Suppressor macrophage (primary cell): ENCODE results near the gene DCLK1.

Experiments
- DNase-seq, 4 experiments: peaks; one replicate each; pipeline ENCODE4 v3.0.0-alpha.2; 2020 to 2022

The DCLK1 gene

DNA sequence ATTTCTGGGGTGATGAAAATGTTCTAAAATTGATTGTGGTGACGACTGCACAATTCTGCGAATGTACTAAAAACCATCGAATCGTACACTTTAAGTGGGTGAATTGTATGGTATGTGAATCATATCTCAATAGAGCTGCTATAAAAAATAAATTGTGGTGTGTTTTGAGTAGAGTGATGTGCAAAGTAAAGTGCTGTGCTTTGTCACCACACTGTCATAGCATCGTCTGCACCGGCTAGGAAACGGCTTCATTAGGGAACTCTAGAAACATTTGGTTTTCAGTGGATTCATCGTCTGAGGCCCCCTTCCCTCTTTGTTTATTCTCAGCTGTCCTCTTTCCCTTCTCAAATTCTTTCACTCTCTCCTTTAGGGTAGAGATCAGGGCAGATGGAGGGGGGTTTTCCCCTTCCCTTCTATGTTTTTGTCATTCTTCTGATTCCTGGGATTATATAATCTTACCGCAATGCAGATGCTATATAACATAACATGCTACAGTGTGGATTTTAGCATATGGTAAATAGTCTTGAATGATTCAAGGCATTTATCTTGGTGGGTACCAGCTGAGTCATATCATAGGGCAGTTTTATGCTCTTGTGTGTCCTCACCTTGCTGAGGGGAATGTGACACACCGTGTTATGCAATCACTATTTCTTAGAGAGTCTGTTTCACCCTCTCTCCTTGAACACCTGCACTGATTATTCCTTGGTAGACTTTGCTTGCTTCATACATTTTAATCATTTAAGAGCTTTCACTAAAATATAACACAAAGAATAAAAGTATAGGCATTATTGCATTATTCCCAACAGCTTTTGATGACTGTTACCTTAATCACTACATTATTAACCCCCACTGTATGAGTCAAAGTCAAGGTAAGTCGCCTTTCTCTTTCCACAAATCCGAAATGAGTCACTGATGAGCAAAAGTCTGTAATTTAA is 239.4 kb downstream of the DCLK1 start:
- no peak for DNase-seq

DNA sequence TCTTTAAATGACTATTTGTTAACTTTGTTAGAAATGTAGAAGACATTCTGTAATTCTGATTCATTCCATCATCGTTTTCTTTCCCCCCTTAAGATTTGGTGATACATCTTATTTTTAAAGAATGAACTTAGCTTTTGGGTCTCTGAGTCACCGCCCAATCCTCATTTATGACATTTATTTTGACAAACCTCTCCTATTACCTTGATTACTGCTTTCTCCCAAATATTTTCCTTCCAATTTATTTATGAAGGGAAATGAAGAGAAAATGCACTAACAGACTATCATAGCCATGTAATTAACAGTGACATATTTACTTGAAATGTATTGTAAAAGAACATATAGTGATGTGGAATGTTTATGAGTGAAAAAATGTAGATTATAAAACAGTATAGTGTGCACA is 241.6 kb downstream of the DCLK1 start:
- no peak for DNase-seq

DNA sequence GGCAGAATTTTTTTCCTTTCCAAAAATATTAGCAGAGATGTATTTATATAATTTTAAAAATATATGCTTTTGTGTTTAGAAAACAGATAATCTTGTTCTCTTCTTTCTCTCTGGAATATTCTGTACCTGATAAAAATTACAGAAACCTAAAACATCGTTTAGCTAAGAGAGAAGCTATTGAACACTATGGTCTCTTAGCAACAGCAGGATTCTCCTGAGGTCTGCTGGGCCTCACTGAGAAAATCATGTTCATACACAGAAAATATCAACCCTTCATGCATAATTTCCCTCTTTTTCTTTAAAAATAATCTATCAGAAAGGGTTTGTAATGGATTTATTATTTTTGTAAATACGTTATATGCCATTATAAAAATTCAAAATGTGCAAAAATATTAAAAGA is 242.2 kb downstream of the DCLK1 start:
- DNase-seq = no peak

DNA sequence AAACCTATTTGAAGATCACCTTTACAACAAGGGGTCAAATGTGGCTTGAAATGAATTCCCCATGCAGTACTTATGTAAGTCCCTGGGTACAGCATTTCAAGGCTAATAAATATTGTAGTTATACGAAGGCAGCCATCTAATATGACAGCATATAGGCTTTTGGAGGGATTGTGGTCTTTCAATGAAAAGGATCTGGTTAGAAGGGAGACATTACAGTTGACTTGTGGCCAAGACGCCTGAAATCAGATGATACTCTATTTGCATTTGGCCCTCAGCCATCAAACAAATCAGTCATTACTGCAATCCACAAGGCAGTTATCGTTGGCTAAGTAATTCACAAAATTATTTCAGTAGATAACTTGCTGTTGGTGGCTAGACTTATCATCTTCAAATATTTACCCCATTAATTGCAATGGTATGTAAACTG is 242.7 kb downstream of the DCLK1 start:
- no peak for DNase-seq

DNA sequence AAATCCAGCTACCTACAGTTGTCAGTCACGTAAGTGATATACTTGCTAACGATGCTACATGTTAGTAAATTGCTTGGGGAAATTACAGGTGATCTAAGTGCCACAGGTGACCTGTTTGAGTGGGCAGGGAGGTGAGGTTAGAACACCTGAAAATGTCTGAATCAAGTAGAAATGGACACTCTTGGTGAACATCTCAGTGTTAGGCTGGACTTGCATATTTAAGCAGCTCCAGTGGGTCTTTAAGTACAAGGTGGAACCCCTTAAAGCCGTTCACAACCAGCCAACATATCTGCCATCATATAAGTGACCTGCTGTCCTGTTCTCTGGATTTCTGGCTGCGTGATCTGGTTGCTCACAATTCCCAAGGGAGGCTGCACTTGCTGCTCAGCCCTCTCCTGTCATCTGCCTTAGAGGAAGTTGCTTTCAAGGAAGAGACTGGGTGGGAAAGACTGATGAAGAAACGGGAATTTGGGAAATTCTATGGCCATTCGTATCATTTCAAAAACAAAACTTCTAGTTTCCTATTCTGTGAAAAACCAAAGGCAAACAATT is 244.0 kb downstream of the DCLK1 start:
- no peak for DNase-seq

DNA sequence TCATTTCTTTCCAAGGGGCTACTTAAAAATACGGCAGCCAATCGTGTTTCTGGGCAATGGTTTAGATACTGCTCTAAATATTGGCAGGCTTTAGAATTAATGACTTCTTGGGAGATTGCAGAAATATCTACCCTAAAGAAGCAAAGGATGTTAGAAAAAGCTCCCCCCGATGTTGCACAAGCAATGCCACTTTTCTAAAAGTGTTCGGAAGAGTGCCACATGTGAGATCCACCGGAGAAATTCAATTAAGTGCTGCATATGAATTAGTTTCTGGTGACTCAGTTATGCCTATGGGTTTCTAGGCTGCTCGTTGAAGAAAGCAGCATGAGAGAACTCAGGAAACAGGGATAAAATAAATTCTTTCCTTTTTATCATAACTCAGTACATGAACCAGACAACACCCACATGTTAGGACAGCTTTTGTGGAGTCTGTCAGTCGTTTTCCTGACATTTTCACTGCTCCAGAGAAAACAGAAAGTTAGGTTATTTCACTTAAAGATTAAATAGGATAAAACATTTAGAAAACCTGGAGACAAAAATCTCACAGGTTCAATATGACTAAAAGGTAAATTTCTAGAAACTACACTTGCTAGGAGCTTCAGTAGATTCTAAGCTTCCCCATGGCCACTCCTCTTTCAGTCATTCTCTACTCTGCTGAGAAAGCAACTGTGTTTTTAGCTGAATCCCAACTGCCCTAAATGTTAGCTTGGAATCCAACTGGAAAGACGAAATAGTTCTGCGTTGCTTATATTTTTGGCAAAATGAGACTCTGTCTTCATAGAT is 244.7 kb downstream of the DCLK1 start:
- no peak for DNase-seq

DNA sequence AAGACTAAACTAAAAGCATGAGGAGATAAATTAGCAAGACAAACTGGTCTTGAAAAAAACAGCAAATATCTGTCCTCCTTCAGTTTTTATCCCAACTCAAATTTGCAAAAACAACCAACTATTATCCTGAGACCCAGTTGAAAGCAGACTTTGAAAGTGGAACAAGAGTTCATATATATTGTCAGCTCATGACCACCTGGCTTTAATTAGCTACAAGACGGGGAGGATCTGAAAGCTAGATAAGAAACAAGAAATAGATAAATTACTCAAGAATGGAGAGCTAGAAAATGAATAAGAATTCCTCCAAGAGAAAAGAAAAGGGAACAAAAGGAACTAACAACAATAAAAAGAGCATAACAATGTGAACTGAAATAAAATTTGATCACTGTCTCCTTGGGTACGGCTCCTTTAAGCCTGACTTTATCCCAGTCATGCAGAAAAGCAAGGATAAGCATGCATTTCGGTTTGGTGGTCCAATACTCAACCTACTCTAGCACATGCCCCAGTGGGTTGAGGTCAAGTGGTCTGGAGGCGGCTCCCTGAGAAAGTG is 246.9 kb downstream of the DCLK1 start:
- DNase-seq = no peak

DNA sequence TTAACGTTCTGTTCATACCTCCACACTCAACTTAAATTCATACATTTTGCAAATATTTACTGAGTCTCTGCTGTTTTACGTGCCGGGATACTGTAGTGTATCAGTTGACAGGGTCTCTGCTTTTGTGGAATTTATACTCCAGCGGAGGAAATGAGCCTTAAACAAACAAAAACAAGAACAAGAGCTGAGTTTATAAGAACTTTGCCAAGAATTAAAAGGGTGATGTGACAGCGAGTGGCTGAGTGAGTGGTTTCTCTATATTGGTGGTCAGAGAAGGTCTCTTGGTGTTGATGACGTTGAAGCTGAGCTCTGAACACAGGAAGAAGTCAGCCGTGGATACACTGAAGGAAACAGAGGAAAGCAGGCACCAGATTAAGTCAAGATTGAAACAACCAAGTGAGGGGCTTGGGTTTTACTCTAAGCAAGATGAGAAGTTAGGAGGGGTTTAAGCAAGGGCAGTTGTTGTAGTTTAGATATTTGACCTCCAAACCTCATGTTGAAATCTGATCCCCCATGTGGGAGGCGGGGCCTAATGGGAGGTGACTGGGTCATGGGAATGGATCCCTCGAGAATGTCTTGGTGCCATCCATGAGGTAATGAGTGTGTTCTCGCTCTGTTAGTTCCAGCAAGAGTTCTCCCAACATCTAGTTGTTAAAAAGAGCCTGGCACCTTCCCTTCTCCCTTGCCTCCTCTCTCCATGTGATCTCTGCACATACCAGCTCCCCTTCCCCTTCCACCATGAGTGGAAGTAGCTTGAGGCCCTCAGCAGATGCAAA is 248.3 kb downstream of the DCLK1 start:
- no peak for DNase-seq

DNA sequence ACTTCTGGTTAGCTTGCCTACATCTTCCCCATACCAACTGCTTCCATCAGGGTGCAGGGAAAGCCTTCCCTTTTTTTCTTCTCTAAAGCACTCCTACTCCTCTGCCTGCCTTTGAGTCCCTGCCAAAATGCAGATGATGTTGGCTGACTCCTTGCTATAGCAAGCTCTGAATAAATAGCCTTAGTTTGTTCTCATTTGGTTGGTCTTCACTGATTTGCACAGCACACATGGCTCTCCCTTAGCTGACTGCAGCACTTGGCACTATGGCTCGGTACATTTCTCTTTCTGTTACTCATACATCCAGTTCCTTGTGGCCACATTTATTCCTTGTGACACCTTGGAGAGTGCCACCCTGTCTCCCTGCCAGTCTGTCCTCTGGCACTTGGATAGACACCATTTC is 249.8 kb downstream of the DCLK1 start:
- DNase-seq = no peak

DNA sequence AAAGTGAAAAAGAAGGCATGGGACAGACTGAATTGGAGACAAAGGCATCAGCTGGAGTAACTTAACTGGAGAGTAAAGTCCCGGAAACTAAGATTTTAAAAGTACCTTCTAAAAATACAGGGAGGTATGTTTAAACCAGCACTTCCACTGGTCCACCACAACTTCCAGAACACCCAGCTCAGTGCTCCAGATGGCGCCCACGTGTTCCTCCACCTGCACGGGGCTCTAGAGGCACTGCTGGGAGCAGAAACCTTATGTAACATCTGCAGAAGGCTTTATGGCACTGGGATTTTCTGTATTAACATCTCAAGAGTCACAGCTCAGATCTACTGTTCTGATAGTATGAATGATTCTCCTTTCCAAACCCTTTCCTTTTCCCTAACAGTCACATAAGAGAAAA is 252.1 kb downstream of the DCLK1 start:
- no peak for DNase-seq

DNA sequence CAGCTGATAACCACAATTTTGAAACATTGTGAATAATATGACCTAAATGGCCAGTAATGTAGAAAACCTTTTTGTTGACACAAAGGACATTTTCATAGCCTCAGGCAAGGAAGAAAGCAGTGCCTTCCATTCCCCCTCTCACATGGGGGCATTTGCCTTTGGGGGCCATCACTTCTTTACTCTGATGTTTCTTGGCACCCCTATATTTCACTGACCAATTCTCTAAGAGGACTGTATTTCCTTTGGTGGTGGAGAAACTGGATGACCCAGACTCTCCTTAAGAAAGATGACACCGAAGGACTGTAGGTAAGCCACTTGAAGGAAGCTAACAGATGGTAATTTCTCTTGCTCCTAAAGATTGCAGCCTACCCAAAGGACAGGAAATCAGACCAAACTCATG is 254.6 kb downstream of the DCLK1 start:
- DNase-seq = no peak

DNA sequence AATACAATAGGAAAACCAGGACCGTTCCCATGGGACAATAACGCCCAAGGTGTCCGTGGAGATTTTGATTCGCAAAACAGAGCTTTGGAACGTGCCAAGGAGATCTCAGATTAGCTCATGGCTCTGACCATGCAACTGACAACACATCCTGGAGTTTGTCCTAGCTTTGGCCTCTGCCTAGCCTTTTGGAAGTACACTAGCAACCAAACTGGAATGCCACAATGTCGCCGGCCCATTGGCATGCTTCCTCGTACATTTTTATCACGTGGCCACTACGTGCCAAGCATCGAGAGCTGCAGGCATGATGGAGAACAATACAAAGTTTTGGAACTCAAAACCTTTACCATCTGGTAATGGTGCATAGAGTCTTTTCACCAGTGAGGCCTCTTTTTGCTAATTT is 256.5 kb downstream of the DCLK1 start:
- no peak for DNase-seq

DNA sequence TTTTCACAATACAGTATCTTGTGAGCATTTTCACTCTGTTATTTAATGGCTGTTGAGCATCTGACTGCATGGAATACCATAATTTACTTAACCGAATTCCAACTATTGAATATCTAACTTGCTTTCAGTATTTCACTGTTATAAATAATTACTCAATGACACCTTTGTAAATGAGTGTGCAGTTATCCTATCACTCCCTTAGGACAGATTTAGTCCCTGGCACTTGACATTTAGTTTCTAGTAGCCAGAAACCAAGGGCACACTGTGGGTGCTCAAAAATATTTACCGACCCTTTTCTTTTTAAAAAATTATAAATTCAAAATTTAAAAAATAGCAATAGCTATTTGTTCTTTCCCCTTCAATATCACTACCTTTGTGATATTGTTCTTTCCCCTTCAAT is 258.8 kb downstream of the DCLK1 start:
- DNase-seq = no peak

DNA sequence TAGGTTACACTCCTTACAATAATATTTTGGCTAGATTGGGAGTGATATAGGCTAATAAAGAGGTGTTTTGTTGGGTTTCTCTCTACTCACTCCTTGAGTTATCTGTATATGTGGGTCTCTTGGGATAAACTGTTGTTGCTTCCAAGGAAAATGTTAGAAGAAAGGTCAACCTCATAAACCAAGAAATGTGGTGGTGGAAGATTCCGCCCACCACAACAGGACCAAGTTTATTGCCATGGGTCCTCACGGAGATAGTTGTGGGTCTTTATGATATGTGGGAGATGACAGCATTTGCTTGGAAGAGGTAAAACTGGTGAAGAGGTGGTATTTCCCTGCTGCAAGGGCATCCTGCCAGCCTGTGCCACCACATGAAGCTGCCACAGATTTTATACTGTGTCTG is 259.6 kb downstream of the DCLK1 start:
- DNase-seq = no peak

DNA sequence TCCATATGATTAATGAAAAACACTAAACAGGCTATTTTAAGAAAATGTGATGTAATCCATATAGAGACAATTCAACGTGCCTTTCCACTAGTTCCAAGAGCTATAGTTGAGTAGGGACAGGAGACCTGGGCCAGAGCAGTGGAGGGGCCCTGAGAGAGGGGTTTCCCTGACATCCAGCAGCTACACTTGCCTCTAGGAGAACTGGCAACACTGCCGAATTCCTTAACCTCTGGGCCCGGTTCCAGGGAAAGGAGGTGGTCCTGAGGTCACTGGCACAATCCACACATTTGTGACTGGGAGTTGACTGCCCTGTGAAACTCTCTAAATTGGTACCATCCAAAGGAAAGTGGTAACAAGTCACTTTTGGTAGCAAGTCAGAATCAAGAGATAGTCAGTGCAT is 264.4 kb downstream of the DCLK1 start:
- DNase-seq = no peak

DNA sequence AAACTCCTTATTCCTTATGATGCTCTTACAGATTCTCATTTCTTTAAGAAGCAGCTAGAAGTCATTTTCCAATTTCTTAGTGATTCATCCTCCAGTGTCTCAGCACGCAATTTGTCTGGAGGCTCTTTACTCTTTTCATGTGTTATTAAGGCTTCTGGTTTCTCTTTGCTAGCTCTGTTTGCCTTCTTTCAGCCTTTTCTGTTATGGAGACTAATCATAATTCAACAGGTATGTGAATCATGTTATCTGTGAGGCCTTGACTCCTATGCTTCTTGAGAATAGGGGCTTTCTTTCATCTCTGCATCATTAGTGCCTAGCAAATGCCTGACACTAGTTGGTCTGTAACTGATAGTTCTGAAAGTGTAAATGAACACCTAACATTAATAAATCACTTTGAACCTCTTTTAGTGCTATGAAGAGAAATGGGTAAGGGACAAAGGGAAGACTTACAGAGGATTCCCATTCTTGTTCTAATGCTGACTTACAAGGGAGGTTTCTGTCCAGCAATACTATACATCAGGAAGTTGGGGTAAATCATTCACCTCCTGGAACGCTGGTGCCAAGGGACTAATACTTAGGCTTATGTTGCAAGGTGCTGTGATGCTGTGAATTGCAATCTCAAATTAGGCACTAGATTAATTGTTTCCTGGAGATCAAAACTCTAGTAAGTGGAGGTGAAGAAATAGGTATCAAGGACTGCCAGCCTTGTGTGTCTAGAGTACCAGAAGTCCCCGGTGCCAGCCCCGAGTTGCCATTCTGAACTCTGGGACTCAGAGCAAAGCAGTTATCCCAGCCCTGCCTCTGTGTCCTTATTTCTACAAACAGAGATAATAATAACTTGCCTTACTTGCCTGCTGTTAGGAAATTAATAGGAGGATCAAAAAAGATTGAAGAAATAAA is 265.6 kb downstream of the DCLK1 start:
- DNase-seq = no peak

DNA sequence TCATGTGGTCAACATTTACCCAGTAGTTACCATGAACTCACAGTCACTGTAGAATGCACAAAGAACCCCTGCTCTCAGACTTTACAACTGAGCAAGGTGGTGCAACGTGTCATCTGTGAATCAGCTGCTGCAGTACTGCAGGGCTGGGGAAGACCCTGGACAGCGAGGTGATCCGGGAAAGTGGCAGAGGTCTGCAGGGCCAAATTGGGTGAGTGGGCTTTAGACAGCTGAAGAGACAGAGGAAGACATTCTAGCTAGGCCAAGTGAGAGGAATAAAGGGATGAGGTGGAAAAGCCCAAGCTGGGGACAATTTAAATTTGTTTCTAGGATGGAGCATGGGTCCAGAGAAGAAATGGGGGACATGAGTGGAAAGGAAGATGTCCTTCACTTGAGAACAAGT is 270.5 kb downstream of the DCLK1 start:
- DNase-seq = no peak

DNA sequence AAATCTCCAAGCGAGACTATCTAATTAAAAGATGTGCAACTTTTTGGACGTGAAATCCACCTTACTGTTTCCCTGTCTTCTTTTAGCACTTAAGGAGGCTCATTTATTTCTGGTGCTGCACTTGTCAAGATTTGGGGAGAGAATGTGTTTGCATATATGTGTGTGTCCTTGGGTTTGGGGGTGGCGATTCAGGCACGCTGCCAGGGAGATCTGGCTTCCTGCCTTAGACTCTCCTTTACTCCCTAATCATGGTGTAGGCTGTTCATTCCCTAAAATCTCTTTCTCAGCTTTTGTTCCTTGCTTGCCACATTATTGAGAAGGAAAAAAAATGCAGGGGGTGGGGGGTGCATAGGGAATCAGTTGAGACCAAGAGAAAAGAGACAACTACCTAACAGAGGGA is 271.2 kb downstream of the DCLK1 start:
- DNase-seq = no peak

DNA sequence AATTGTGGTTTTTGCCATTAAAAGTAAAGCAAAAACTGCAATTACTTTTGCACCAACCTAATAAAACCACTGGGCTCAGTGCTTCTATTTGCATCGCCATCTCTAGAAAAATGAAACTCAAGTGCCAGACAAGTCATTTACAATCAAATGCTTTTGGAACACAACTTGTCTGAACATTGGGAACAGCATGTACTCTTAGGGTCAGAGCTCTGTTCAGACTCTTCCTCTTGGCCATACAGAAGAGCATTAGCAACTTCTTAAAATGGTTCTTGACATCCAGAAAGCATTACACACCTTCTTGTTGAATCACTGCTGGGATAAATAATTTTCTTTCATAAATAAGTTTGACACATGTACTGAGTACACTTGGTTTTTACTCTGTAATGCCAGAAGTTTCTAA is 272.5 kb downstream of the DCLK1 start:
- DNase-seq = no peak

DNA sequence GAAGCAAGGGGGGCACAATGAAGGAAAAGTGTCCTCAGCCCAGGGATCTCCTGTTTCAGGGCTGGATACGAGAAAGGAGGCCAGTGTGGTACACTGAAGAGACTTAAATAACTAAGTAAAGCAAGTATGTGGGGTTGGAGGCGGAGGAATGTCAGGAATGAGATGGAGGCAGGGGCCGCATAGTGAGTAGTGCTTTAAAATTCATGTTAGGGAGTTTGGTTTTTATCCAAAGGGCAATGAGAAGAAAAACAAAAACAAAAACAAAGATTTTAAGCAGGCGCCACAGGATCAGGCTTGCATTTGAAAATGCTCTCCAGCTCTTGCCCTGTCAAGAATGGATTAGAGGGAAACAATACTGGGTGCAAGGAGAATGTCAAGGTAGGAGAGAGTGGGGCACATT is 273.4 kb downstream of the DCLK1 start:
- no peak for DNase-seq

DNA sequence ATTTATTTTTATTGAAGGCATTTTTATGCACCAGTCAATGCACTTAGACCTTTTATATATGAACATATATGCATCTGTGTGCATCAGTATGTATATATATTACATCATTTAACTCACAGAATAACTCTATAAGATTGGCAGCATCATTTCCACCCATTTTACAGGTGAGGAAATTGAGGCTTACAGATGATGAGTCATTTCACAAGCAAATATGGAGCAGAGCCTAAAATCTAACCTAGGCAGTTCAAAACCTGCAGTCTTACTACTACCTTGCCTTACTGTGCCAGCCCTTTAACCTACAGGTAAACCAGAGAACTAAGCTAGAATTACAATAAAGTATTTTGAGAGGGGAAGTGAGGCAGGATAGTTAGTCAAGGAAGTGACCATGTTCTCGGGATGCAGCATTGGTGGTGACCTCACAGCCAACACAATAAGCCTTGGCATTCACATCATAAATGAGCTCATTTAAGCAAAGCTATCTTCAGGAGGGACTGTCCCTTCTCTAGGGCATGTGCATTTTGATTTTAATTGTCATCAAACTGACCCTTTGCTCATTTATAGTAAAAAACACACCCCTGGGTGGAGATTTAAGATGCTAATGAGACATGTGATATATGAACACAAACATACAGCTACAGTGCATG is 274.3 kb downstream of the DCLK1 start:
- DNase-seq = no peak
